GM19452 (cell line): Measurements from ENCODE around the gene RPL22.

Source experiments
- ATAC-seq: cut with Tn5 transposase; IDR thresholded peaks from one replicate; pipeline ENCODE4 v1.9.1; 2021; ENCODE audit not compliant: unreplicated experiment

The RPL22 gene

GRCh38 chr1:6205849-6206519, 6.6 kb upstream of the RPL22 start, which contains the start of gene RNF207:
Gene RNF207 (plus strand): TSS chr1:6206119. CDS start chr1:6206536, 417 bp downstream.
- ATAC-seq = no peak

- no peak for ATAC-seq
Measured at GRCh38 chr1:6202256-6202655, 2.9 kb upstream of the RPL22 start.

GRCh38 chr1:6200188-6200809, 904 bp upstream of the RPL22 start:
- no peak for ATAC-seq

GRCh38 chr1:6198646-6199297, 623 bp downstream of the RPL22 start:
- ATAC-seq = peak; percentile 22

- ATAC-seq = no peak
Measured at GRCh38 chr1:6197746-6198427, 1.5 kb downstream of the RPL22 start.

GRCh38 chr1:6191968-6192367, 7.4 kb downstream of the RPL22 start:
- ATAC-seq = no peak

- ATAC-seq = no peak
Measured at GRCh38 chr1:6188466-6188865, 10.9 kb downstream of the RPL22 start.

GRCh38 chr1:6185635-6186382, 13.6 kb downstream of the RPL22 start:
- ATAC-seq = no peak

- no peak for ATAC-seq
Measured at GRCh38 chr1:6185151-6185550, 14.2 kb downstream of the RPL22 start.

GRCh38 chr1:6184083-6184783, 15.2 kb downstream of the RPL22 start:
- no peak for ATAC-seq

- no peak for ATAC-seq
Measured at GRCh38 chr1:6183520-6183989, 15.8 kb downstream of the RPL22 start.

- ATAC-seq = no peak
Measured at GRCh38 chr1:6181347-6181770, 18.0 kb downstream of the RPL22 start.

GRCh38 chr1:6180707-6181311, 18.6 kb downstream of the RPL22 start:
- no peak for ATAC-seq

- ATAC-seq = no peak
Measured at GRCh38 chr1:6180268-6180706, 19.1 kb downstream of the RPL22 start, which contains the start of gene CHD5. Gene CHD5 (minus strand): TSS chr1:6180321. CDS start chr1:6180023, 298 bp downstream.

GRCh38 chr1:6179564-6180175, 19.7 kb downstream of the RPL22 start:
- no peak for ATAC-seq

- no peak for ATAC-seq
Measured at GRCh38 chr1:6178751-6179563, 20.4 kb downstream of the RPL22 start.

- no peak for ATAC-seq
Measured at GRCh38 chr1:6177681-6178380, 21.6 kb downstream of the RPL22 start.

GRCh38 chr1:6176779-6177178, 22.6 kb downstream of the RPL22 start:
- ATAC-seq = no peak
